ENCODE data around the gene CISD1. TPM values are rescaled to one million over a fixed set of nuclear protein-coding genes. Genes with fewer than 3 reads are reported as not detected.

Gene CISD1
- total RNA-seq, 3 donors from 2014 or later (not counting 1 experiment from before 2014, with no cell fraction given) = 4.2 to 10.4 (median 5.3) TPM

GRCh38 chr10:58302254-58302653 lies 33.3 kb downstream of the CISD1 start:
- intact Hi-C loops (cut with micrococcal nuclease) = no loop called here
- H3K4me1 ChIP-seq (ENCODE audit: control insufficient read depth, insufficient read depth, low read length) = no peaks in the 10 kb centered on the region
- ATAC-seq (no peak), DNase-seq (no peak)
- H3K36me3 ChIP-seq (ENCODE audit: control insufficient read depth, insufficient read depth, low read length) = no peaks in the 10 kb centered on the region
- Mint-ChIP-seq H3K27me3 (ENCODE audit: low read depth in 2 of 2) (peaks cover 0 to 15% of the 10 kb centered on the region in 2 donors), H3K9me3 (no peaks in the 10 kb centered on the region), H3K4me1 (no peaks in the 10 kb centered on the region), H3K36me3 (no peaks in the 10 kb centered on the region), H3K4me3 (no peak overlapping the region), H3K27ac (no peak overlapping the region)
- no peak overlapping the region for H3K4me3 ChIP-seq (ENCODE audit: low read length)
- no peak for TF ChIP-seq CTCF (IDR thresholded peaks at IDR 0.05)
- no peaks in the 10 kb centered on the region for H3K9me3 ChIP-seq (ENCODE audit: control insufficient read depth, insufficient read depth, low read length)
- WGBS (ENCODE audit: insufficient coverage) = 50% methylated on average over 1 of the region's 2 CpGs
- no peak overlapping the region for H3K27ac ChIP-seq (ENCODE audit: low read length)
- H3K27me3 ChIP-seq (ENCODE audit: control insufficient read depth, insufficient read depth, low read length) = peaks cover 10% of the 10 kb centered on the region

- Mint-ChIP-seq H3K9me3 (no peaks in the 10 kb centered on the region), H3K27me3 (ENCODE audit: low read depth in 2 of 2) (peaks cover 13 to 15% of the 10 kb centered on the region in 2 donors), H3K4me3 (no peak overlapping the region), H3K36me3 (no peaks in the 10 kb centered on the region), H3K27ac (no peak overlapping the region), H3K4me1 (no peaks in the 10 kb centered on the region)
- Histone ChIP-seq H3K36me3 (ENCODE audit: control insufficient read depth, insufficient read depth, low read length) (no peaks in the 10 kb centered on the region), H3K4me3 (ENCODE audit: low read length) (no peak overlapping the region), H3K27ac (ENCODE audit: low read length) (no peak overlapping the region), H3K4me1 (ENCODE audit: control insufficient read depth, insufficient read depth, low read length) (no peaks in the 10 kb centered on the region), H3K27me3 (ENCODE audit: control insufficient read depth, insufficient read depth, low read length) (peaks cover 10% of the 10 kb centered on the region), H3K9me3 (ENCODE audit: control insufficient read depth, insufficient read depth, low read length) (no peaks in the 10 kb centered on the region)
- intact Hi-C loops (cut with micrococcal nuclease) = no loop called here
- DNase-seq (no peak), ATAC-seq (no peak)
- TF ChIP-seq CTCF (IDR thresholded peaks at IDR 0.05) = no peak
- 81% methylated on average over 3 of the region's 3 CpGs for WGBS (ENCODE audit: insufficient coverage)
Measured at GRCh38 chr10:58304099-58304633, 35.2 kb downstream of the CISD1 start.

DNA sequence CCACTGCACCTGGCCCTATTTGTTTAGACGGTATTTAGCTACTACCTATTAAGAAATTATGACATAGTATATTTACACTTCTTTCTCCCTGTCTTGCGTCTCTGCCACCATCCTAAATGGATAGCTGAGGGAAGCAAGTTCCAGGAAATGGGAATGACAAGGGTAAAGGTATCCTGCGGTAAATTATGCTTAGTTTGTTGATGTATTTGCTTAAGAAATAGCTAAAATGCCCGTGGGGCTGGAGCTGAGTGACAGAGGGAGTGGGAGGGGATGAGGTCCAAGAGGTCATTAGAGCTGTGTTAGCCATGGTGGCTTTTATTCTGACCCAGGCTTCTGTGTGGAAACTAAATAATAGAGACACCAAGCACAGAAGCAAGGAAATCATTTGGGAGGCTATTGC lies 36.9 kb downstream of the CISD1 start:
- WGBS (ENCODE audit: insufficient coverage) = 45% methylated on average over 3 of the region's 4 CpGs
- Mint-ChIP-seq H3K27ac (no peak overlapping the region), H3K9me3 (no peaks in the 10 kb centered on the region), H3K4me3 (no peak overlapping the region), H3K4me1 (no peaks in the 10 kb centered on the region), H3K36me3 (no peaks in the 10 kb centered on the region), H3K27me3 (ENCODE audit: low read depth in 2 of 2) (peaks cover 17 to 23% of the 10 kb centered on the region in 2 donors)
- peaks cover 10% of the 10 kb centered on the region for H3K27me3 ChIP-seq (ENCODE audit: control insufficient read depth, insufficient read depth, low read length)
- H3K9me3 ChIP-seq (ENCODE audit: control insufficient read depth, insufficient read depth, low read length) = no peaks in the 10 kb centered on the region
- no peak for DNase-seq
- H3K4me3 ChIP-seq (ENCODE audit: low read length) = no peak overlapping the region
- no peak overlapping the region for H3K27ac ChIP-seq (ENCODE audit: low read length)
- no peak for ATAC-seq
- TF ChIP-seq CTCF (IDR thresholded peaks at IDR 0.05) = no peak
- H3K36me3 ChIP-seq (ENCODE audit: control insufficient read depth, insufficient read depth, low read length) = no peaks in the 10 kb centered on the region
- intact Hi-C loops (cut with micrococcal nuclease) = no loop called here
- no peaks in the 10 kb centered on the region for H3K4me1 ChIP-seq (ENCODE audit: control insufficient read depth, insufficient read depth, low read length)

DNA sequence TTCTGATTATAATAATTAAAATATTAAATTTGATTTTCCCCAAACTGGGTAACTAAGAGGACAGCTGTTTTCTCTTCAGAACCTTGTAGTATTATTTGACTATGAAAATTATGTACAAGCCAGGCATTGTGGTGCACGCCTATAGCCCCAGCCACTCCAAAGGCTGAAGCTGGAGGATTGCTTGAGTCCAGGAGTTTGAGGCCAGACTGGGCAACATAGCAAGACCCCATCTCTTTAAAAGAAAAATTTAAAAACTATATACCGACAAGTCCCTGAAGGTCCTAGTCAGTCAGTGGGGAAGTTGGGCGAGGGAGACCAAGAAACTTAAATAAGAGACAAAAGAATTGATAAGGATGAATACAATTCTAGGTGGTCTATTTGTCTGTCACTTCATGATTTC lies 38.7 kb downstream of the CISD1 start:
- H3K27me3 Mint-ChIP-seq (ENCODE audit: low read depth in 2 of 2) = peaks cover 12 to 23% of the 10 kb centered on the region in 2 donors
- H3K27ac Mint-ChIP-seq = no peak overlapping the region
- no peak for DNase-seq
- Histone ChIP-seq H3K4me3 (ENCODE audit: low read length) (no peak overlapping the region), H3K4me1 (ENCODE audit: control insufficient read depth, insufficient read depth, low read length) (no peaks in the 10 kb centered on the region), H3K9me3 (ENCODE audit: control insufficient read depth, insufficient read depth, low read length) (no peaks in the 10 kb centered on the region), H3K27ac (ENCODE audit: low read length) (no peak overlapping the region), H3K36me3 (ENCODE audit: control insufficient read depth, insufficient read depth, low read length) (no peaks in the 10 kb centered on the region), H3K27me3 (ENCODE audit: control insufficient read depth, insufficient read depth, low read length) (peaks cover 7% of the 10 kb centered on the region)
- WGBS (ENCODE audit: insufficient coverage) = 93% methylated on average over 3 of the region's 3 CpGs
- intact Hi-C loops (cut with micrococcal nuclease) = no loop called here
- no peaks in the 10 kb centered on the region for H3K9me3 Mint-ChIP-seq
- ATAC-seq = no peak
- no peaks in the 10 kb centered on the region for H3K36me3 Mint-ChIP-seq
- no peak overlapping the region for H3K4me3 Mint-ChIP-seq
- H3K4me1 Mint-ChIP-seq = no peaks in the 10 kb centered on the region
- TF ChIP-seq CTCF (IDR thresholded peaks at IDR 0.05) = no peak
